ENCODE data around the gene CCDC90B.

Gene CCDC90B

DNA sequence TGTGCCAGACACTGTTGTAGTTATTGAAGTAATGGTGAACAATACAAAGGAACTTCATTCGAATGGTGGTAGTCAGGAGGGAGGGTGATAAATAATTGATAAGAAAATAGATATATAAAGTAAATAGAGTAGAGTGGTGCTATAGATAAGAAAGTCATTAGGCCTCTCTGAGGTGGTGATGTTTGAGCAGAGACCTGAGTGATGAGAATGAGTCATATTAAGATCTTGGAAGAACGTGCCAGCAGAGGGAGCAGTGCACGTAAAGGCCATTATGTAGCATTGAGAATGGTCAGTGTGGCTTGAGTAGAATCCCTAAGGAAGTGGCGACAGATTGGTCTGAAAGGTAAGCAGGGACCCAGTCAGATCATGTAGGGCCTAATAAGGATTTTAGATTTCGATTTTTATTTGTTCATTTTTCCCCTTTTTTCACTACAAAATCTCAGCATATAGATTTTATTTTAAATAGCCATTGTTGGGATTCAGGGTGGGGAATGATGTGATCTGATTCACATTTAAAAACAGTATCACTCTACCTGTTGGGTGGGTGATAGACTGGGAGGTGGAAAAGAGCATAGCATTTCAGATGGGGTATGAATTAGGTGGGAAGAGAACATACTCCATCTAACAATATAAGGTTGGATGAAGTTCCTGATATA lies 44.7 kb downstream of the CCDC90B start:
- in situ Hi-C loops (cut with MboI; ENCODE audit: low sequenced_read_pairs) = no loop called here

GRCh38 chr11:83238111-83238510 lies 48.1 kb downstream of the CCDC90B start:
- in situ Hi-C loops (cut with MboI; ENCODE audit: low sequenced_read_pairs) = no loop called here

DNA sequence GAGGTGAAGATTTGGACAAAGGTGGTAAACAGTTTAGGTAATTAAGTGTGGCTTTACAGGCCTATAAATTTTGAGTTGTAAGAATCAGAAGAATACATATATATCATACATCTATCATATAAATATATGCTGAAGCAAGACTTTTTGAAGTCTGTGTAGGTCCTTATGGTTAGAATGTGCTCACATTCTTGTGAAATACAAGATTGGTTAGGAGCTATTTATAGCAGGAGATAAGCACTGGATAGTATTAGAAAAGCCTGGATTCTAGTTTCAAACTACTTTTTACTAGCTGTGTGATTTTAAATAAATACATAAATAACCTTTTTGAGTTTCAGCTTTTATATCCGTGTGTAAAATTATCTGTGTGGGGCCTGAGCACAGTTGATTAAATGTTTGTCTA lies 50.3 kb downstream of the CCDC90B start:
- in situ Hi-C loops (cut with MboI; ENCODE audit: low sequenced_read_pairs) = no loop called here

DNA sequence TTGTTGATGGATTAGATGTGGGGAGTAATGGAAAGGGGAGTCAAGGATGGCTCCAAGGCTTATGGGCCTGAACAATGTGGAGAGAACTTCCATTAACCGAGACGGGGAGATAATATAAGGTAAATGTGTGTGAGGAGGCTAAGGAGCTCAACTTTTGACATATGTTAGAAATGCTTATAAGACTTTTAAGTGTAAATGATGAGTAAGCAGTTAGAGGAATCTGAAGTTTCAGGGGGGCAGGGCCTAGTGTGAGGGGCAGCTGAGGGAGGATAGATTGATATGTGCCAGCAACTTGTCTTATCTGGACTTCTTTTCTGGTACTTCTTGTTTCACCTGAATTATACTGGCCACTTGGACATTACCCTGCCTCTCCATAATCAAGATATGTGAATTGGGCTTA lies 62.7 kb downstream of the CCDC90B start:
- in situ Hi-C loops (cut with MboI; ENCODE audit: low sequenced_read_pairs) = no loop called here

DNA sequence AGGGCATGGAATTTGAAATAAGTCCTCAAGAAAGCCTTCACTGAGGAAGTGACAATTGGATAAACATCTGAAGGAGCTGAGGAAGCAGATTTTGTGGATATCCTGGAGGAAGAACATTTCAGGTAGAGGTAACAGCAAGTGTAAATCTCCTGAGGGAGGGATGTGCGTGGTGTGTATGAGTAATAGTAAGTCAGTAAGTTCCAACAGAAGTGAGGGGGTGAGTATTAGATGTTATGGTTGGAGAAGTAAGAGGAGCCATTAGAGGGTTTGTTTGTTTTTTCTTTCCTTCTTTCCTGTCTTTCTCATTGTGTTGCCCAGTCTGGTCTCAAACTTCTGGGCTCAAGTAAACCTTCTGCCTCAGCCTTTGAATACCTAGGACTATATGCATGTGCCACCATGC lies 63.7 kb downstream of the CCDC90B start:
- in situ Hi-C loops (cut with MboI; ENCODE audit: low sequenced_read_pairs) = no loop called here

DNA sequence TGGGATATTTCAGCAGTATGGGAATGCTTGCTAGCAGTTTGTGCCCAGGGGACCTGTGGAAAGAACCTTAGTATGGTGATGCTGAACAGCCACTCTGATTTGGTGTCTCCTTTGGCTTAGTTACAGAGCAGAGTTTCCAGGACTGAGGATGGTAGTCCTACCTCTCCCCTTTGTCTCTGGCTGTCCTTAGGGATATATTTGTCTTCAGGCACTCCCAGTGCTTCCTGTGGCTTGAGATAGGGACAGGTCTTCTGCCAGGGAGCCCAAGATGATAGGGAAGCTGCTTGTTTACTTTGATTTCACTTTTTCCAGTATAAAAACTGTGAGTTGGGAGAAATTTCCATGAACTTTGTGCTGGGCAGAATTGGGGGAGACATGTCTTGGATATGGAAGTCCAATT lies 64.5 kb downstream of the CCDC90B start:
- in situ Hi-C loops (cut with MboI; ENCODE audit: low sequenced_read_pairs) = no loop called here

DNA sequence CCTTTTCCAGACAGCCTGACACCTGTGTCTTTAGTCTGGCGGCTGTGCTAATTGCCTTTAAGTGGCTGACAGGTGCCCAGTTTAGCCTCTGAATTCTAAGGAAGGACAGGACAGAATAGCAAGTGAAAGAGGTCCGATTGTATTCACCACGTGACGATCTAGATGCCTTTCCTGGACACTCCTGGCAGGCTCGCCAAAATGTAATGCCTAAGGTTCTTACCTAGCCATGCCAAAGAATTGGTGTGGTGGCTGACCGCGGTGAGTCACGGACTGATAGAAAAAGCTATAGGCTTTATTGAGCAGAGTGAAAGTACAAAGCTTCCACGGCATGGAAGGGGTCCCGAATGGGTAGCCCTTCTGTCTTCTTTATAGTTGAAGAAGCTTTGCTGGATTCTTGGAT lies 65.9 kb downstream of the CCDC90B start:
- in situ Hi-C loops (cut with MboI; ENCODE audit: low sequenced_read_pairs) = no loop called here

DNA sequence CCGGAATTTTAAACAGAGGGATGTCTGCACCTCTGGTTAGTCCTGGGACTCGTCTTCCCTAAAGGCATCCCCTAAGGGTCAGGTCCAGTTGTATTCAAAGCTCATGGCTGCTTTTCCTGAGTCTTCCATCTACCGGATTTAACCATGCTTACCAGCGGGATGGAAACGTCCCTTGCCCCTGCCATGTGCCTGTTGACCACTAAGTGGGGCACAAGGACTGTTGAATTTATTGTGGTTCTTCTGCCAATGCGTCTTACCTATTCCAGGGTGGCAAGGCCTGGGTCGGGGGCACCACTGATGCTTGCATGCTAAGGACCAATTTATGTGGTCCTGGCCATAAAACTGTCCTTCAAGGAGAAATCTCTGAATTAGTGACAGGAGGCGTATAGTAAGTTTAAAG lies 67.1 kb downstream of the CCDC90B start:
- in situ Hi-C loops (cut with MboI; ENCODE audit: low sequenced_read_pairs) = no loop called here

Data from hTERT RPE-1 (cell line).